ENCODE measurements around the gene RNFT2. TPM values are rescaled to one million over a fixed set of nuclear protein-coding genes. Genes with fewer than 3 reads are reported as not detected.
A peak's percentile ranks its signal among the peaks of the same experiment; 100 is the strongest.

The RNFT2 gene
- polyA plus RNA-seq, 1 donor (not counting 4 experiments of a cell fraction or from before 2014, with no cell fraction given), result 0.96 TPM

- dilution Hi-C loops (cut with MboI; ENCODE audit: extremely low pct_ligation_motif_present, low sequenced_read_pairs), result no loop called here
- DNase-seq (ENCODE audit: low read depth, low spot score) (no peak), FAIRE-seq (no peak)
- H3K79me2 ChIP-seq (ENCODE audit: control insufficient read depth, insufficient read depth, low read length), result no peaks in the 10 kb centered on the region
- no peak for TF ChIP-seq CTCF (optimal IDR thresholded peaks at IDR 0.05 in 1 of 3, IDR thresholded peaks at IDR 0.05 in 1 of 3, conservative IDR thresholded peaks at IDR 0.05 in 1 of 3; ENCODE audit: extremely low read depth in 1 of 3, insufficient read depth in 2 of 3, low read length in 3 of 3)
- no peak for TF ChIP-seq EZH2 (IDR thresholded peaks at IDR 0.05; ENCODE audit: low read length)
- no peak overlapping the region for H3K4me2 ChIP-seq (ENCODE audit: control insufficient read depth, extremely low read depth, insufficient read depth, low read depth, low read length)
- H3K27ac ChIP-seq (ENCODE audit: control insufficient read depth, insufficient read depth, low read length), result no peak overlapping the region
- no peaks in the 10 kb centered on the region for H3K9me1 ChIP-seq (ENCODE audit: control insufficient read depth, extremely low read depth, insufficient read depth, low read length)
- no peak overlapping the region for H2AFZ ChIP-seq (ENCODE audit: control insufficient read depth, low read length)
- no peaks in the 10 kb centered on the region for H3K36me3 ChIP-seq (ENCODE audit: control insufficient read depth in 2 of 2, extremely low read depth in 1 of 2, insufficient read depth in 2 of 2, low read length in 2 of 2)
- H3K4me3 ChIP-seq (ENCODE audit: control insufficient read depth in 2 of 3, extremely low read depth in 1 of 3, insufficient read depth in 2 of 3, low read depth in 1 of 3, low read length in 3 of 3), result no peak overlapping the region
- no peaks in the 10 kb centered on the region for H4K20me1 ChIP-seq (ENCODE audit: control insufficient read depth, extremely low read depth, insufficient read depth, low read length)
- H3K9me3 ChIP-seq (ENCODE audit: control insufficient read depth, low read depth, low read length), result no peaks in the 10 kb centered on the region
- H3K27me3 ChIP-seq (ENCODE audit: control insufficient read depth, extremely low read depth, insufficient read depth, low read length), result peaks cover 15% of the 10 kb centered on the region
- H3K4me1 ChIP-seq (ENCODE audit: control insufficient read depth, extremely low read depth, insufficient read depth, low read length), result peaks cover 12% of the 10 kb centered on the region
- no peak overlapping the region for H3K9ac ChIP-seq (ENCODE audit: control insufficient read depth, extremely low read depth, insufficient read depth, low read length)
Measured at GRCh38 chr12:116707751-116708150, 30.4 kb upstream of the RNFT2 start.

- H3K4me2 ChIP-seq (ENCODE audit: control insufficient read depth, extremely low read depth, insufficient read depth, low read depth, low read length), result peak overlapping the region; percentile 75
- peak; percentile 87 for FAIRE-seq
- H3K9me1 ChIP-seq (ENCODE audit: control insufficient read depth, extremely low read depth, insufficient read depth, low read length), result no peaks in the 10 kb centered on the region
- H4K20me1 ChIP-seq (ENCODE audit: control insufficient read depth, extremely low read depth, insufficient read depth, low read length), result no peaks in the 10 kb centered on the region
- H3K9me3 ChIP-seq (ENCODE audit: control insufficient read depth, low read depth, low read length), result no peaks in the 10 kb centered on the region
- H2AFZ ChIP-seq (ENCODE audit: control insufficient read depth, low read length), result peak overlapping the region; percentile 24
- H3K4me3 ChIP-seq (ENCODE audit: control insufficient read depth in 2 of 3, extremely low read depth in 1 of 3, insufficient read depth in 2 of 3, low read depth in 1 of 3, low read length in 3 of 3), result no peak overlapping the region
- no peaks in the 10 kb centered on the region for H3K79me2 ChIP-seq (ENCODE audit: control insufficient read depth, insufficient read depth, low read length)
- peaks cover 0 to 1% of the 10 kb centered on the region in 2 experiments for H3K36me3 ChIP-seq (ENCODE audit: control insufficient read depth in 2 of 2, extremely low read depth in 1 of 2, insufficient read depth in 2 of 2, low read length in 2 of 2)
- dilution Hi-C loops (cut with MboI; ENCODE audit: extremely low pct_ligation_motif_present, low sequenced_read_pairs), result no loop called here
- peak; percentile 61 to 87 (median 63) for TF ChIP-seq CTCF (optimal IDR thresholded peaks at IDR 0.05 in 1 of 3, IDR thresholded peaks at IDR 0.05 in 1 of 3, conservative IDR thresholded peaks at IDR 0.05 in 1 of 3; ENCODE audit: extremely low read depth in 1 of 3, insufficient read depth in 2 of 3, low read length in 3 of 3)
- peak; percentile 53 for TF ChIP-seq EZH2 (IDR thresholded peaks at IDR 0.05; ENCODE audit: low read length)
- DNase-seq (ENCODE audit: low read depth, low spot score), result no peak
- peaks cover 15% of the 10 kb centered on the region for H3K27me3 ChIP-seq (ENCODE audit: control insufficient read depth, extremely low read depth, insufficient read depth, low read length)
- peaks cover 18% of the 10 kb centered on the region for H3K4me1 ChIP-seq (ENCODE audit: control insufficient read depth, extremely low read depth, insufficient read depth, low read length)
- H3K9ac ChIP-seq (ENCODE audit: control insufficient read depth, extremely low read depth, insufficient read depth, low read length), result no peak overlapping the region
- H3K27ac ChIP-seq (ENCODE audit: control insufficient read depth, insufficient read depth, low read length), result no peak overlapping the region
Measured at GRCh38 chr12:116708826-116709756, 29.0 kb upstream of the RNFT2 start.

All from keratinocyte (primary cell).